H1 (cell line): ENCODE measurements around the gene FMN2. TPM values are rescaled to one million over a fixed set of nuclear protein-coding genes. Genes with fewer than 3 reads are reported as not detected.

Experiments used
- CTCF ChIA-PET: fragments of 300-600 bp; sonication (Branson Sonifier 250); formaldehyde crosslinking; loops from one replicate; lab custom pipeline; 2021; ENCODE audit not compliant: partially characterized antibody; lab: Charles Lee
- POLR2A ChIA-PET: fragments of 300-600 bp; sonication (Branson Sonifier 250); formaldehyde crosslinking; loops from one replicate; lab custom pipeline; 2021; ENCODE audit warnings: inconsistent platforms; ENCODE audit not compliant: partially characterized antibody; lab: Charles Lee
- DNase-seq, 2 experiments: peaks; one replicate each; pipeline versions ENCODE4 v3.0.0 to v3.0.0-alpha.2; 2010 to 2022; ENCODE audit warnings: low spot score in 2 of 2, low read depth in 1 of 2, mixed read lengths in 1 of 2
- FAIRE-seq: peaks from 2 replicates; lab custom pipeline; 2011; peaks lifted over from hg19 to GRCh38; lab: Jason Lieb, UNC
- H2AFZ ChIP-seq: 2 replicates; pipeline ENCODE4 v1.8.1; 2012; ENCODE audit warnings: low read length, inconsistent platforms
- H2AK5ac ChIP-seq: 2 replicates; pipeline ENCODE4 v1.6.1; 2013; ENCODE audit warnings: low read depth, low read length
- H2BK120ac ChIP-seq: replicated peaks from 2 replicates; pipeline ENCODE3; 2013; ENCODE audit warnings: low read depth, low read length, inconsistent platforms
- H2BK12ac ChIP-seq: 2 replicates; pipeline ENCODE4 v1.6.1; 2013; ENCODE audit warnings: low read depth, low read length
- H2BK15ac ChIP-seq: 2 replicates; pipeline ENCODE4 v1.6.1; 2013; ENCODE audit warnings: low read length
- H2BK20ac ChIP-seq: 2 replicates; pipeline ENCODE4 v1.6.1; 2013; ENCODE audit warnings: low read length
- H2BK5ac ChIP-seq: 2 replicates; pipeline ENCODE4 v1.6.1; 2013; ENCODE audit warnings: low read depth, low read length
- H3K14ac ChIP-seq: 2 replicates; pipeline ENCODE4 v1.6.1; 2013; ENCODE audit warnings: inconsistent platforms; ENCODE audit not compliant: insufficient read length
- H3K18ac ChIP-seq: 2 replicates; pipeline ENCODE4 v1.6.1; 2013; ENCODE audit warnings: low read length; ENCODE audit errors: extremely low read depth
- H3K23ac ChIP-seq: 2 replicates; pipeline ENCODE4 v1.6.1; 2013; ENCODE audit warnings: inconsistent platforms; ENCODE audit not compliant: insufficient read length
- H3K23me2 ChIP-seq: 2 replicates; pipeline ENCODE4 v1.6.1; 2013; ENCODE audit warnings: low read depth, low read length
- H3K27ac ChIP-seq: 2 replicates; pipeline ENCODE4 v1.6.1; 2011; ENCODE audit warnings: low read depth, low read length, inconsistent platforms
- H3K27me3 ChIP-seq, 4 experiments: replicated peaks in 1 of 4; 1 replicate in 1 of 4; 2 replicates in 3 of 4; pipeline versions ENCODE4 v1.6.1 to v1.8.1; 2011 to 2013; ENCODE audit warnings: low read length in 3 of 4, mild to moderate bottlenecking in 3 of 4, inconsistent platforms in 2 of 4, mixed read lengths in 2 of 4, moderate library complexity in 1 of 4; ENCODE audit not compliant: control insufficient read depth in 3 of 4, insufficient read depth in 3 of 4; ENCODE audit errors: extremely low read depth in 1 of 4
- H3K36me3 ChIP-seq, 4 experiments: 2 replicates each; pipeline versions ENCODE4 v1.6.1 to v1.8.1; 2011 to 2013; ENCODE audit warnings: mild to moderate bottlenecking in 4 of 4, low read length in 3 of 4, moderate library complexity in 2 of 4, control low read depth in 1 of 4, inconsistent platforms in 1 of 4; ENCODE audit not compliant: insufficient read depth in 4 of 4, control insufficient read depth in 2 of 4
- H3K4ac ChIP-seq: replicated peaks from 2 replicates; pipeline ENCODE3; 2013; ENCODE audit warnings: low read length, low read depth, mixed read lengths, inconsistent platforms; ENCODE audit not compliant: insufficient read length
- H3K4me1 ChIP-seq, 4 experiments: replicated peaks in 1 of 4; 1 replicate in 1 of 4; 2 replicates in 3 of 4; pipeline versions ENCODE4 v1.6.1 to v1.8.1; 2011 to 2013; ENCODE audit warnings: low read length in 3 of 4, inconsistent platforms in 2 of 4, mixed read lengths in 1 of 4; ENCODE audit not compliant: insufficient read depth in 4 of 4, control insufficient read depth in 3 of 4
- H3K4me2 ChIP-seq, 2 experiments: 2 replicates each; pipeline versions ENCODE4 v1.6.1 to v1.8.1; 2011 to 2013; ENCODE audit warnings: low read depth in 2 of 2, low read length in 2 of 2, control low read depth in 1 of 2, inconsistent platforms in 1 of 2, mild to moderate bottlenecking in 1 of 2; ENCODE audit not compliant: insufficient read depth in 1 of 2
- H3K4me3 ChIP-seq, 4 experiments: fragments of 200-600, 300-600 bp in 1 of 4; sonication (generic), shearing (Covaris generic), sonication (Bioruptor Twin) in 1 of 4; 2 replicates each; pipeline versions ENCODE4 v1.5.1 to v1.8.1; 2011 to 2016; ENCODE audit warnings: low read length in 4 of 4, low read depth in 3 of 4, control low read depth in 2 of 4, inconsistent platforms in 2 of 4, mild to moderate bottlenecking in 2 of 4, mixed read lengths in 1 of 4, moderate library complexity in 1 of 4; ENCODE audit not compliant: insufficient read depth in 2 of 4; ENCODE audit errors: extremely low read depth in 1 of 4
- H3K56ac ChIP-seq: replicated peaks from 2 replicates; pipeline ENCODE3; 2013; ENCODE audit warnings: low read depth, mild to moderate bottlenecking, mixed read lengths, low read length, inconsistent platforms; ENCODE audit not compliant: insufficient read length
- H3K79me1 ChIP-seq: 2 replicates; pipeline ENCODE4 v1.6.1; 2013; ENCODE audit warnings: low read depth, low read length, control low read depth
- H3K79me2 ChIP-seq, 2 experiments: 2 replicates each; pipeline versions ENCODE4 v1.6.1 to v1.8.1; 2012 to 2013; ENCODE audit warnings: low read length in 2 of 2, mild to moderate bottlenecking in 2 of 2, inconsistent platforms in 1 of 2; ENCODE audit not compliant: insufficient read depth in 2 of 2, control insufficient read depth in 1 of 2
- H3K9ac ChIP-seq, 4 experiments: replicated peaks in 1 of 4; 1 replicate in 1 of 4; 2 replicates in 3 of 4; pipeline versions ENCODE4 v1.6.1 to v1.8.1; 2011 to 2013; ENCODE audit warnings: low read depth in 3 of 4, low read length in 3 of 4, control low read depth in 2 of 4, mild to moderate bottlenecking in 2 of 4, moderate library complexity in 2 of 4, inconsistent platforms in 1 of 4; ENCODE audit errors: extremely low read depth in 1 of 4
- H3K9me3 ChIP-seq, 2 experiments: 2 replicates each; pipeline versions ENCODE4 v1.6.1 to v1.8.1; 2012 to 2013; ENCODE audit warnings: mild to moderate bottlenecking in 2 of 2, moderate library complexity in 2 of 2, control low read depth in 1 of 2, inconsistent platforms in 1 of 2, low read depth in 1 of 2, low read length in 1 of 2, mixed read lengths in 1 of 2; ENCODE audit not compliant: insufficient read depth in 2 of 2
- H4K20me1 ChIP-seq, 2 experiments: replicated peaks in 1 of 2; 2 replicates each; pipeline versions ENCODE3 to v1.8.1; 2011 to 2013; ENCODE audit warnings: inconsistent platforms in 2 of 2, low read length in 2 of 2, mild to moderate bottlenecking in 1 of 2; ENCODE audit not compliant: insufficient read depth in 2 of 2, control insufficient read depth in 1 of 2
- H4K5ac ChIP-seq: 2 replicates; pipeline ENCODE4 v1.6.1; 2013; ENCODE audit warnings: low read length, low read depth, mixed read lengths, inconsistent platforms; ENCODE audit not compliant: insufficient read length
- H4K8ac ChIP-seq: 2 replicates; pipeline ENCODE4 v1.8.0; 2013; ENCODE audit warnings: mild to moderate bottlenecking, moderate library complexity, low read length, inconsistent platforms; ENCODE audit not compliant: insufficient read depth; ENCODE audit errors: extremely low read depth
- H4K91ac ChIP-seq: replicated peaks from 2 replicates; pipeline ENCODE3; 2013; ENCODE audit warnings: low read length, mixed read lengths, inconsistent platforms; ENCODE audit not compliant: insufficient read length
- ASH2L ChIP-seq: fragments of 200-600, 300-600 bp; sonication (generic); IDR thresholded peaks from one replicate; pipeline ENCODE4 v1.7.1; 2017; ENCODE audit warnings: low read length
- CBX5 ChIP-seq: fragments of 300-800, 300-1000 bp; sonication (generic); IDR thresholded peaks from 2 replicates; pipeline ENCODE4 v1.7.1; 2016; ENCODE audit warnings: antibody characterized with exemption, low read length, low read depth
- CBX8 ChIP-seq: fragments of 300-800, 300-1000 bp; sonication (generic); IDR thresholded peaks from 2 replicates; pipeline ENCODE4 v1.7.1; 2016; ENCODE audit warnings: low read depth, low read length, borderline replicate concordance
- RXRA ChIP-seq: IDR thresholded peaks from 2 replicates; pipeline ENCODE4 v1.6.1; 2011; ENCODE audit warnings: low read depth, mild to moderate bottlenecking, low read length, moderate library complexity; ENCODE audit not compliant: insufficient read depth
- SIN3A ChIP-seq, 2 experiments: IDR thresholded peaks in 1 of 2; conservative IDR thresholded peaks in 1 of 2; 2 replicates each; pipeline ENCODE4 v1.6.1; 2011 to 2012; ENCODE audit warnings: low read length in 2 of 2, improper control_type of control experiment in 1 of 2, low read depth in 1 of 2, mild to moderate bottlenecking in 1 of 2
- SIRT6 ChIP-seq: IDR thresholded peaks from one replicate; pipeline ENCODE4 v1.7.1; 2012; ENCODE audit warnings: low read length, inconsistent platforms
- TBP ChIP-seq: IDR thresholded peaks from 2 replicates; pipeline ENCODE4 v1.6.1; 2011; ENCODE audit warnings: low read depth, low read length, improper control_type of control experiment
- ZNF274 ChIP-seq: IDR thresholded peaks from 2 replicates; pipeline ENCODE4 v1.7.0; 2012; ENCODE audit warnings: low read length, borderline replicate concordance; ENCODE audit errors: extremely low read depth
- WGBS, 2 experiments: shearing (Covaris generic) in 1 of 2; methylation state at CpG; one replicate each; pipeline versions ENCODE4 v1.1.6 to v1.1.7; 2013 to 2015; ENCODE audit warnings: low lambda C conversion rate in 2 of 2, mixed read lengths in 2 of 2, inconsistent platforms in 1 of 2, low coverage in 1 of 2, missing lambda C conversion rate in 1 of 2; ENCODE audit not compliant: insufficient replicate concordance in 2 of 2, insufficient coverage in 1 of 2, insufficient read length in 1 of 2; ENCODE audit errors: extremely low coverage in 1 of 2, missing lambda C conversion rate in 1 of 2; 5-methylcytosine and 5-hydroxymethylcytosine counted together
- polyA plus RNA-seq, 7 experiments: library from polyadenylated mRNA; depleted of rRNA in 3 of 7; stranded (reverse) in 5 of 7; unstranded in 2 of 7; fragments of >200 nt in 5 of 7; fragments of 200-250 nt in 2 of 7; gene quantifications; 1 replicate in 5 of 7; 2 replicates in 1 of 7; 4 replicates in 1 of 7; pipeline versions ENCODE4 v1.2.1 to v1.2.3, GENCODE V29; 2011 to 2013; ENCODE audit warnings: missing spikeins in 2 of 7, mixed read lengths in 2 of 7
- total RNA-seq: library from RNA; stranded (reverse); fragmentation: NEBNext Ultra II Directional; extraction: Animal tissue kit (Norgen Biotek cat#: 25700); gene quantifications from 2 replicates; pipeline ENCODE4 v1.2.1, GENCODE V29; 2021

Gene FMN2
- total and polyA plus RNA-seq, 2 of the 8 experiments (the other 6 are each of a cell fraction or from before 2014, with no cell fraction given) = 0.83 to 2.0 TPM

- ChIA-PET CTCF (interaction anchor here (0.6 kb wide), 1 partner anchor 400 kb away, joined by 3 read pairs; no protein-coding TSS in a partner anchor), POLR2A (no interaction called here)
- no peak overlapping the region for H2BK120ac ChIP-seq
- H4K20me1 ChIP-seq = no peaks in the 10 kb centered on the region
- no peaks in the 10 kb centered on the region for H3K36me3 ChIP-seq
- no peak overlapping the region for H4K5ac ChIP-seq
- no peak overlapping the region for H3K56ac ChIP-seq
- no peak overlapping the region for H2BK15ac ChIP-seq
- H3K27me3 ChIP-seq = no peaks in the 10 kb centered on the region
- no peak overlapping the region for H3K9ac ChIP-seq
- H2AK5ac ChIP-seq = no peak overlapping the region
- H3K4me3 ChIP-seq = no peak overlapping the region
- H2BK5ac ChIP-seq = no peak overlapping the region
- H3K9me3 ChIP-seq = no peaks in the 10 kb centered on the region; a peak in 1 of 4 replicates
- H4K91ac ChIP-seq = no peak overlapping the region
- no peak for DNase-seq
- H2BK20ac ChIP-seq = no peak overlapping the region
- no peak overlapping the region for H4K8ac ChIP-seq
- no peak overlapping the region for H3K27ac ChIP-seq
- WGBS, 2 experiments = 85% methylated on average over 5 of the region's 5 CpGs; no CpG with 5 or more reads in 1 of the 2 experiments
- H3K18ac ChIP-seq = no peak overlapping the region
- no peak overlapping the region for H2BK12ac ChIP-seq
- no peak overlapping the region for H3K23ac ChIP-seq
- H3K4ac ChIP-seq = no peak overlapping the region
- no peaks in the 10 kb centered on the region for H3K23me2 ChIP-seq
- FAIRE-seq = no peak
- H3K79me1 ChIP-seq = no peaks in the 10 kb centered on the region
- H3K79me2 ChIP-seq = no peaks in the 10 kb centered on the region
- H3K14ac ChIP-seq = no peak overlapping the region
- no peak overlapping the region for H3K4me2 ChIP-seq
- no peaks in the 10 kb centered on the region for H3K4me1 ChIP-seq
- no peak overlapping the region for H2AFZ ChIP-seq
- no peak for TF ChIP-seq ASH2L
- no peak for TF ChIP-seq TBP
- TF ChIP-seq ZNF274 = no peak
- no peak for TF ChIP-seq RXRA
- TF ChIP-seq CBX5 = no peak
- no peak for TF ChIP-seq SIN3A (conservative IDR thresholded peaks at IDR 0.05 in 1 of 2, IDR thresholded peaks at IDR 0.05 in 1 of 2; ENCODE audit: low read depth in 1 of 2, low read length in 2 of 2)
- TF ChIP-seq SIRT6 = no peak
- no peak for TF ChIP-seq CBX8
These were observed 120.9 kb downstream of the FMN2 start for GRCh38 chr1:240212556-240212955.
